ENCODE measurements around the gene LSP1. TPM values are rescaled to one million over a fixed set of nuclear protein-coding genes. Genes with fewer than 3 reads are reported as not detected.

The LSP1 gene
- polyA plus RNA-seq, 4 donors, result 5.2 to 10.8 (median 7.3) TPM

DNA sequence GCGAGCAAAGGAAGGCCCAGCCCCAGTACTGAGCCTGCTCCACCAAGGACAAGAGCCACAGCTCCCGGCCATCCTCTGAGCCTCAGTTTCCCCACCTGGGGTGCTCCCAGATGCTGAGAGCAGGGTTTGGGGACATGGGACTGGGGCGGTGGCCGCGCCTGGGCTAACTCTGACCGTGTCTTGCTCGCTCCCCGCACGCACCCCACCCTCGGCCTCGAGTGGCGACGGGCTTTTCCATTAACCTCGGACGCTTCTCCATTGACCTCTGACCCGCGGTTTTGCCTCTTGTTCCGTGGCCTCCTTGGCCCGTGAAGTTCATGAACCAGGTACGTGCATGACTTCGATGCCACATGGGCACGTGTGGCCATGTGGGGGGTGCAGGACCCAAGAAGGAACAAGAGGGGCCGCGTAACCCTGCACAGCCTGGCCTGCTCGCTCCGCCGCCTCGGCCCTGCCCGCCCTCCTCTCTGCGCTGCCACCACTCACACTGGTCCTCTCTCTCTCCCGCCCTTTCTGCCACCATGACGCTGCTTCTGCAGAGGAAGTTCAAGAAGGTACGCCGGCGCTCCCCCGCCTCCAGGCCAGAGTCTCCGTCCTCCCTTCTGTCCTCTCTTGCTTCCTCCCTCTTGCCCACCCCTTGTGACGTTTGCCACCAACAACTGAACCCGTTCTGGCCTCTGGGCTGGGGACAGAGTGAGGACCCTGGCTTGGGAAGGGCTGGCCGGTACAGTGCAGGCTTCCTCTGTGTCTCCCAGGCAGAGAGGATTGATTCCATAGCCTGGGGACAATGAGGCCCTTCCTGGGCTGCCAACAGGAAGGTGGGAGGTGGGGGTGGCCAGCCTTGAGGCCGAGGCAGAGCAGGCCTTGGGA, 73.5 kb downstream of the LSP1 start:
- DNase-seq (ENCODE audit: low read depth in 4 of 4, low spot score in 3 of 4), result no peak

DNA sequence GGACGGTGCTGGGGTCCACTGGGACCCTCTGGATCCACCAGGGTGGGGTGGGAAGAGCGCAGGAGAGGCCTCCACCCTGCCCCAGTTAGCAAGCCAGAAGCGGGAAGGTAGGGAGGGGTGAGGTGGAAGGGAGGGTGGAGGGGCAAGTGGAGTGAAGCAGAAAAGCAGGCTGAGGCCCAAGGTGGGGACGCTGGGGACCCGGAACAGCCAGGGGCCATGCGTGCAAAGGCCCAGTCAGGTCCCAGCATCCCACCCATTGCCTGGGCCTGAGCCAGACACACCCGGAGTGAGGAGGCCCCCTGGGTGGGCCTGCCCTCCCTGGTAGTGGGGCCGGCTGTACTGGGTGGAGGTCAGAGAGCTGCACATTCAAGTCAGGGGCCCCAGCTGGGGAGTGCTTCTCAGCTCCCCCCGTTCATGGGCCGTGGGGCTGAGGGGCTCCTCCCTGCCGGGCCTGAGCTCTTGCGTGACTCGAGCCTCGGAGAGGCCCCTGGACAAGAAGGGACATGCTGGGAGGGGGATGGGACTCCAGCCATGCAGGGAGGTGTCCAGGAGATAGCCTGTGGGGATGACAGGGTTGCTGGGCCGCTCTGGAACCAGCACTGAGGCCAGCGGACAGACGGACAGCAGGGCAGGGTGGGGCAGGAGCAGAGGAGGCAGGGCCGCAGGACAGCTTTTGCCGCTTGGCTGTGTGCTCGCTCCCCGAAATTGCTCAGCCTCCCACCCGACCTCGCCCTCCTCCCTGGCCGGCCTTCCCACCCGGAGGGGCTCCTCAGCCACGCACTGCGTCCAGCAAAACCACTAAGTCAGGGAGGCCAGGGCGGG, 74.4 kb downstream of the LSP1 start:
- DNase-seq (ENCODE audit: low read depth in 4 of 4, low spot score in 3 of 4), result no peak

DNA sequence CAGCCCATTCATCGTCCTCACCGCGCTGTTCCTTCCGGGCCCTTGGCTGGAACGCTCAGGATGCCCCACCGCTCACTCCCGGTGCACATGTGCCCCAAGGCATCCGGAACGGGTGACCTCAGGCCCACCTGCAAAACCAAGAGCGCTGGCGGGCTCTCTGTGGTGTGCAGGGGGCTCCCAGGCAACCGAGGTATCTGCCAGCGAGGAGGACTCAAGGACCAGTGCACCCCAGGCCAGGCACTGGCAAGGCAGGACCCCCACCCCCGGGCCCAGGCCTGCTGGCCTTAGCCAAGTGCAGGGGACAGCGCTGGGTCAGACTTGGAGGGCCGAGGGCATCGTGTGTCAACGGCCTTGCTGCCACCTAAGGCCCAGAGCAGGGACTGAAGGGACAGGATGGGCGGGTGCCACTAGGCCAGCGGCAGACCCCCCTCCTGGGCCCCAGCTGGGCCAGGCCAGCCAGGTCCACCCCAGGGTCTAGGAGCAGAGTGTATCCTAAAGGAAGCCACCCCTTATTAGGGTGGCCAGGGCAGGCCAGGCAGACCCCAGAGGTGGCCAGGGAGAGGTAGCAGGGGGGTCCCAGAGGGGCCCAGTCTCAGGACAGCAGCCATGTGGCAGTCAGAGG, 75.1 kb downstream of the LSP1 start:
- DNase-seq (ENCODE audit: low read depth in 4 of 4, low spot score in 3 of 4), result no peak

DNA sequence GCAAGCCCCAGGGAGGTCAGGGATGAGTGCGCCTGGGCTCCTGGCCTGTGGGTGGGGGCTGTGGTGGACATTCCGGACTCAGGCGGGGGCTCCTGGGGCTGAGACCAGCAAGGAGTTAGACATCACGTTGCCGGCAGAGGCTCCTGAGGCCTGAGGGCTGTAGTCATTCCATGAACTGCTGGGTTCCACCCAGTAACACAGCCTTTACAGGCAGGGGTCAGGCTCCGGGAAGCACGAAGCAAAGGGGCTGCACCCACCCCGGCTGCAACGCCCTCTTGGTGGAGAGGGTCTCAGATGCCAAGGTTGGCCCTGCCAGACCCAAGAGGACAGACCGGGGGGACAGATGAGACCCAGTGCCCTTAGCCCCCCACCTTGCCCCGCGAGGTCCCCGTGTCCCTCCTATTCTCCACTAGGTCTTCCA, 75.6 kb downstream of the LSP1 start:
- DNase-seq (ENCODE audit: low read depth in 4 of 4, low spot score in 3 of 4), result no peak

DNA sequence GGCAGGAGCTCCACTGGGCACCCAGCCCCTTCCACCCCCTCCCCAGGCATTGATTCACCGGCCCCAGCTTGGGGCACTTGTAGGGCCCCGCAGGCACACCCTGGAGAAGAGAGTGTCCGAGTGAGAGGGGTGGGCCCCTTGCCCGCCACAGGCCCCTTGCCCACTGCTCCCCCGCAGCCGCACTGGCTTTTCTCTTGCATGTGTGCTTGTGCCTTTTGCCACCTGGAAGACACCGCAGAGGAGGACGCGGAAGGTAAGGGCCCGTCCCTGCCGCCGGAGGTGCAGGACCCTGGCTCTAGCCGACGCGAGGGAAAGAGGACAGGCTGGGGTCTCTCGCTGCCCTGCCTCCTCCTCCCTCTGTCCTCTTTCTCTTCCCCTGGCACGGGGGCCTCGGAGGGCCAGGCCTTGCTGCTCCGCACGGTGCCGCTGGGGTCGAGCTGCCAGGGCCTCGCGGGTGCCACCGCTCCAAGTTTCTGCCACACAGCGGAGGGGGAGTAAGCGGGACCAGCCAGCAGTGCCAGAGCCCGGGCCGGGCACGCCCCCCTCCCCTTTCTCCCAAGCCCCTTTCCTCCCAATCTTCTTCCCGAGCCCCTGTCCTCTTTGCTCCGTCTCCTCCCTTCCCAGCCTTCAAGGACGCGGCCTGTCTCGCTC, 76.1 kb downstream of the LSP1 start:
- no peak for DNase-seq (ENCODE audit: low read depth in 4 of 4, low spot score in 3 of 4)

DNA sequence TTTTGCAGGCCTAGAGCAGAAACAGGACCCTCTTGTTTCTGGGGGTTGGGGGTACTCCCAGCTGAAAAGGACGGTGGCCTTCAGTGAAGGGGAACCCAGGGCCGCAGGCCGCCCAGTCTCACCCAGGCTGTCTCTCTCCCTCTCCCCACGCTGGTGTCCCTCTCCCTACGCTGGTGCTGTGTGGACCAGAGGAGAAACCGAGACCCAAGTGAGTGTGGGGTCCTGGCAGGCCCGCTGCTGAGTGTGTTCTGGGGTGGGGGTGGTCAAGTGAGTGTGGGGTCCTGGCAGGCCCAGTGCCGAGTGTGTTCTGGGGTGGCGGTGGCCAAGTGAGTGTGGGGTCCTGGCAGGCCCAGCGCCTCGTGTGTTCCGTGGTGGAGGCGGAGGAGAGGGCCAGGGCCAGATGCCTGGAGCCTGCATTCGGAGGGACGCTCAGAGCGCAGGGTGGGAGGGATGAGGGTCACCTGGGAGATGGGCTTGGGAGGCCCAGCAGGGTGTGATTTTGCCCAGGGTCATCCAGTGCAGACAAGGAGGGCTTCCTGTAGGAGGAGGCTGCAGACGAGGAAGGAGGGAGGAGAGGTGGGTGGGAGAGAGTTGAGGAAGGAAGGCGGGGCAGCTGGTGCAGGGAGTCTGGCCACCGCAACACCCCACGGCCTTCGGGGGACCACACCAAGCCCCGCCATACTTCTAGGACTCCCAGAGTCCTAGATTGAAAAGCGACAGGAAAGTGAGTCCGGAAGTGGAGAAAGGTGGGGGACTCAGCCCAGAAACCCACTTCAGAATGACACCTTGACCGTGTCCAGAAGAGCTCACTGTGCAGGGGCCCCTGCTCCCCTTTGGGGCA, 77.0 kb downstream of the LSP1 start:
- DNase-seq (ENCODE audit: low read depth in 4 of 4, low spot score in 3 of 4), result no peak

DNA sequence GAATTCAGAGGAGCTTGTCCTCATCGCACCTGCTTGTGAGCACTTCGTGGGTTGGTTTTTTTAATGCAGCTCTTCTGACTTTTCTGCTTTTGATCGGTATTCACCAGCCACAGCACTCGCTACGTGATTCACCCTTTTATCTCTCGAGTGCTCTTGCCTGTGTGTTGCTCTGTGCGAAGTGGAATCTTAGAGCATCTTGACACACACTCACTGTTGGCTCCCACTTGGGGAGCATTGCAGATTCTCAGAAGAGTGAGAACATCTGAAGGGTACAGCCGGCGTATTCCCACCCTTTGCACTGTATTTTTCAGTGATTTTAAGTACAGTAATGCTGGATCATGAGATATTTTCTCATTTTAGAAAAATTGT, 77.6 kb downstream of the LSP1 start:
- DNase-seq (ENCODE audit: low read depth in 4 of 4, low spot score in 3 of 4), result no peak

DNA sequence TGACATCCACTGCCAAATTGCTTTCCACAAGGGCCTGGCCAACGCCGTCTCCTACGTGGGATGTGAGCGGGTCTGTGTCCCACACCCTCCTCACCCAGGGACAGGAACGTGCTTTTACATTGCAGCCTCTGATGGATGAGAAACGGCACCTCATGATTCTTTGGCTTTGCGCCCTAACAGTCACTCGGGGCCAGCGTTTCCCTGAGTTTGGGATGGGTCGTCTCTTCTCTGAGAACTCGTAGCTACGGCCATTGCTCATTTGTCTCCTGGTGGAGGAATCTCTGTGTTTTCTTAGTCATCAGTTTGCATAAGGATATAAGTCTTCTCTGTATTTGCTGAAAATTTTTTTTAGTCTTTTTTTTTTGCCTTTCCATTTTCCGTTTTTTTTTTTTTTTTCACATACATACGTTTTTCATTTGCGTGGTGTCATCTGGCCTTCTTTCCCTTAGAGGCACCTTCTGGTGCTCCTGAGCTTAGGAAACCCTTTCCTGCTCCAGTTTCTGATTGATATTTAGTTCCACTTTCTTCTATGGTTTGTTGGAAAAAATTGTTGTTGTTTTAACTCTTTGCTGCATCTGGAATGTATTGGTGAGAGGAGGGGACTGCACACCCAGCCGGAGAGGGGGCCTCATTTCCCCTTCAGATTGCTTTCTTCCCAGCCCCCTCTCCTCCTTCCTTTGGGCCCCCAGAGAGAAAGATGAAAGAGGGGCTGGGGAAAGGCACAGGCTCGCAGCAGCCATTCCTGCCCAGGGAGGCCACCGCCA, 78.6 kb downstream of the LSP1 start:
- no peak for DNase-seq (ENCODE audit: low read depth in 4 of 4, low spot score in 3 of 4)

DNA sequence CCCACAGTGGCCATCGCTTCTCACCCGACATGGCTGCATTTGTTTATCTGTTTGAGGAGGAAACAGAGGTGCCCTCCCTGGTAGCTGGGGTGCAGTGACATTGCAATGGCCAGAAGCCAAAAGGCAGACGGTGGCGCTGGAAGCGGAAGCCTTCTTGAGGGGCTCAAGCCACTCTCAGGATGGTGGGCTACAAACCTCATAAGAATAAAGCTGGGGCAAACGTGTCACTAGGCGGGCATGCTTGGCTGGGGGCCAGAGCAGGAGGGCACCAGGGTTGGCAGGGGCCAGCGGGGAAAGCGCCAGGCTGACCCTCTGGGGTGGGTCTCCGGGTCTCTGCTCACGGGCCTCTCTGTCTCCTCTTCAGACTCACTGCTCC, 79.2 kb downstream of the LSP1 start:
- DNase-seq (ENCODE audit: low read depth in 4 of 4, low spot score in 3 of 4), result no peak

DNA sequence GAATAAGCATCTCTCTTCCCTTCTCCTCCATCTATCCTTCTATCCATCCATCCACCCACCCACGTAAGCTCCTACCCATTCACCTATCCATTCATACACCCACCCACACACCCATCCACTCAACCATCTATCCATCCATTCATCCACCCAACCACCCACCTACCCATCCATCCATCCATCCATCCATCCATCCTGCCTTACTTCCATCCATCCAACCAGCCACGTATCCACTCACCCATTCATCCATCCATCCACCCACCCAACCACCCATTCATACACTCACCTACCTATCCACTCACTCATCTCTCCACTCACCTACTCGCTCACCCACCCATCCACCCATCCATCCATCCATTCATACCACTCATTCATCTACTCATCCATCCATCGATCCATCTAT, 79.8 kb downstream of the LSP1 start:
- no peak for DNase-seq (ENCODE audit: low read depth in 4 of 4, low spot score in 3 of 4)

DNA sequence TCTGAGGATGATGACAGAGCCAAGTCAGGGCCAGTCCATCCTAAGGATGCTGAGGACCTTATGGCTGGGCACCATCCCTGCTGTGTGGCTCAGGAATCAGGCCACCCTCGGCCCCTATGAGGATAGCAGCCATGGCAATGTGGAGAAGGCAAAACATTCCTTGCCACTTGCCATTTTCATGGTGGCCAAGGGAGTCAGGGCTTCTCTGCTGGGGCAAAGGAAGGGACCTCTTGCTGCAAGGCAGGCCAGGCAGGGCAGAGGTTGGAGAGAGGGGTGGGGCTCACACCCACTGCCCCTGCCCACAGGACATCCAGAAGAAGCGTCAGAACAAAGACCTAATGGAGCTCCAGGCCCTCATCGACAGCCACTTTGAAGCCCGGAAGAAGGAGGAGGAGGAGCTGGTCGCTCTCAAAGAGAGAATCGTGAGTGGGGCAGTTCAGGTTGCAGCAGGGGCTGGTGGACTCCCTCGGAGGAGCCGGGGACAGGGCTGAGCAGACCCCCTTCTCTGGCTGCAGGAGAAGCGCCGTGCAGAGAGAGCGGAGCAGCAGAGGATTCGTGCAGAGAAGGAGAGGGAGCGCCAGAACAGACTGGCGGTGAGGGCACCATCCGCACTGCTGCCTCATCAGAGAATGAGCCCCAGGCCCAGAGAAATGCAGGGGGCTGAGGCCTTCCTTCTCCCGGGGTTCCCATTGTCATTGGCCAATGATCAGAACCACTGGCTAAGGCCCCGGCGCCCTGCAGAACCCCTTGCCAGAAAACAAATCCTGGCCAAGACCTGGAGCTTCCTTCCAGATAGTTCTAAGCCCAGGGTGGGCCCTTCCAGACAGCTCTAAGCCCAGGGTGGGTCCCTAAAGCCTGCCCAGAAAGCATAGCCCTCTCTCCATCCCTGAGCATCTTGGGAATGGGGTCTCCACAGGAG, 80.8 kb downstream of the LSP1 start:
- DNase-seq (ENCODE audit: low read depth in 4 of 4, low spot score in 3 of 4), result no peak

DNA sequence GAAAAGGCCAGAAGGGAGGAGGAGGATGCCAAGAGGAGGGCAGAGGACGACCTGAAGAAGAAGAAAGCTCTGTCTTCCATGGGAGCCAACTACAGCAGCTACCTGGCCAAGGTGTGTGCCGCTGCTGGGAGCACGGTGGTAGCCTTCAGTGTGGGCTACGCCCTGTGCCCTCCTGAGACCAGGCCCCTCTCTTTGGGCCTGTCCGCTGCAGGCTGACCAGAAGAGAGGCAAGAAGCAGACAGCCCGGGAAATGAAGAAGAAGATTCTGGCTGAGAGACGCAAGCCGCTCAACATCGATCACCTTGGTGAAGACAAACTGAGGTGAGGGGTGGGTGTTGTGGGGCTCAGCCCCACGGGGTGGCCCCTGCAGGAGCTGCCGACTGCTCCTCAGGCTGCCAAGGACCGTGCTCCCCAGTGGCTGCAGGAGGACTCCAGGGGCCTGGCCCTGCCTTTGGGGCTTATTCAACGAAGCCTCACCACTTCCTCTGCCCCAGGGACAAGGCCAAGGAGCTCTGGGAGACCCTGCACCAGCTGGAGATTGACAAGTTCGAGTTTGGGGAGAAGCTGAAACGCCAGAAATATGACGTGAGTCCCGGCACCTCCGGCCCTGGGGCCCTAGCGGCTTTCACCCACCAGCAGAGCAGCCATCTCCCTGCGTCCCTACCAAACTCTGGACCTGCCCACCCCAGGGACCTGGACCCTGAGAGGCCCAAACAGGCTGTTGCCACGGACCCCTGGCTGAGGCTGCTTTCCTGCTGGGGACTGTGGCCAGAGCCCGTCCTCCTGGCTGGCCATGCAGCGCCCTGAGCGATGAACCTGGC, 81.7 kb downstream of the LSP1 start:
- no peak for DNase-seq (ENCODE audit: low read depth in 4 of 4, low spot score in 3 of 4)

DNA sequence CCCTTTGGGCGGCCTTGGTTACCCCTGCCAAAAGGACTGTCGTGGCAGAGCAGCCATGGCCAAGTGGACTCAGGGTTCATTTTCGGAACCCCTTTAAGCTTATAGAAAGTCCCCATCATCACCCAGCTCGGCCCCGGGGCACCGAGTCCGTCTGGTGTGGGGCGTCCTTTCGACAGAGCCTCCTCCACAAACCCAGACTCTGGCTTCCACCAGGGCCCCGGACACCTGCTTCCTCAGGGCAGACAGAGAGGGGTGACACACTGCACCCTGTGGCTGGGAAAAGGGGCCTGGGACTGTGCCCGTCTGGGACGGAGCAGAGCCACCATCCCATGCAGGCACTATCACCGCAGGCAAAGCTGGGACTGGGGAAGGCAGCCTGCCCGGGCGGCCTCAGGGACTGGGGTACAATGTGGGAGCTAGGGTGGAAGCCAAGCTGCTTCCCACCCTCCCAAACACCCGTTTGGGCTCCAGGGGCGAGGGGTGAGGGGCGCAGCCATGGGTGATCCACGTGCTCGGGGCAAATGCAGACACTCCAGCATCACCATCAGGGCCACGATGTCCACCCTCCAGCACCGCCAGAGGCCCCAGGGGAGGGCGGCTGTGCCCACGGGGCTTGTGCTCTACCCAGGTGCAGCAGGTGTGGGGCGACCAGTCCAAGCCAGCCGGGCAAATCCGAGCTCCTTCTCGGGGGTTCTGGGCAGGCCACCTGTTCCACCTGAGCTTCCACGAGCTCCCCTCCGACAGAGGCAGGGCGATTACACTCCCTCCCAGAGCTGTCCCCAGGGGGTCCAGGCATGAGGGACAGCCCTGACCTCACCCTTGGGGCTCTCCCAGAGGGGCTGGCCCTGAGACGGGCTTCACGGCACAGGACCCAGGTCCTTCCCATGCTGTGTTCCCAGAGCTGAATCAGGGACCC, 82.5 kb downstream of the LSP1 start:
- no peak for DNase-seq (ENCODE audit: low read depth in 4 of 4, low spot score in 3 of 4)

DNA sequence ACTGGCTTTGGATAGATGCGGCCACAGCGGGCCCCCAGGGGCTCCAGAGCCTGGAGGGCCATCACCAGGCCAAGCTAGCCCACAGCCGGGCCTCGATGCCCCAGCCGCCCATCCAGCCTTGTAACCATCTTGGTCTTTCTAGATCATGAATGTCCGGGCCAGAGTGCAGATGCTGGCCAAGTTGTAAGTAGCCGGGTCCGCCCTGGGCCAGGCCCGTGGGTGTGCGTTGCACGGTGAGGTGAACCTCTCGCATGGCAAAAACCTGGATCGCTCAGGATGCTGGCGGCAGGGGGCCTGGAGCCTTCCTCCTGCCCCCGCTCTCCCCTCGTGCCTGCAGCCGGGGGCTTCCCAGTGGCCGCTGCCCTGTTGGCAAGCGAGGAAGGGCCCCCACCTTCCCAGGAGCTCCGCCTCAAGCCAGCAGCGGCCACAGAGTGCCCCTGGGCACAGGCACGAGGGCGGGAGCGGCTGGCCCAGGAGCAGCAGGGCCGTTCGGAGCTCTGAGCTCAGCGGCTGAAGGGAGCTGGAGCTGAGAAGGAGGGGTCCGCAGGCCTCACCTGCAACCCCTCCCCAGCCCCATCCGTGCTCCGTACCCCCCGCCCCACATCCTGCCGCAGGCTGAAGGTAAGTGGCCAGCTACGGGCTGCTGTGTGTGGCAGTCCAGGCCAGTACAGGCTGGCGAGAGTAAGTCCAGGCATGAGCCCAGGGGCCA, 83.3 kb downstream of the LSP1 start:
- DNase-seq (ENCODE audit: low read depth in 4 of 4, low spot score in 3 of 4), result no peak

DNA sequence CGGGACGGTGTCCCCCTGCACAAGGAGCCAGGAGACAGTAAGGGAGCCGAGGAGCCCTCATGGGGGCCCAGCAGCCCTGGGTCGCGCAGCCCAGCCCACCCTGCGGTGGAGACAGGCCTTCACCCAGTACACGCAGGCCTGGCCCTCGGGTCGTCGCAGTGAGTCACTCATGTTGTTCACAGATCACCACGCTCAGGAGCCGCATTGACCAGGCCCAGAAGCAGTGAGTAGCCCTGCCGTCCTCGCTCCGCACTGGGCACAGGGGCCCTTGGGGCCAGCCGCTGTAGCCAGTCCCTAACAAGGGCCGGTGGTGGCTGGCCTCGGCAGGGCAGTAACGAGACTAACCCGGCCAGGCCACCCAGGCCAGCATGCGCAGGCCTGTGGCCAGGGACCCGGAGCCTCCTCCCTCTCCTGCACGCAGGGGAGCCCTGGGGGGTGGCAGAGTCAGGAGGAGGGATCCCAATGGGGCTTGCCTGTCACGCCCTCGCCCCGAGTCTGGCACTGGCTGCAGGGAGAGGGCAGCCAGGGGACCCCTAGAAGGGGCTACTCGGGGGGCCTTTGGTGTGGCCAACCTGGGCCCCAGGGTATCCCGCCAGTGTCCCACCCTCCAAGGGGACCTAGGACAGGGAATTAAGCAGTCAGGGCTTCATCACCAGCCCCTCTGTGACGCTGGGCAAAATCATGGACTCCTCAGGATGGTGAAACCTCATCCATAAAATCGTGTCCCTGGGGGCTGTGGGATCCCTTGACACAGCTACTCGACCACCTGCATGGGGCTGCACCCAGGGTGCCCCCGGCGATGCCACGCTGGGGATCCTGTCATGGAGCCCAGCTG, 84.1 kb downstream of the LSP1 start:
- DNase-seq (ENCODE audit: low read depth in 4 of 4, low spot score in 3 of 4), result no peak
